GM12878 (cell line): ENCODE results near the gene GPBAR1. TPM values are rescaled to one million over a fixed set of nuclear protein-coding genes. Genes with fewer than 3 reads are reported as not detected.
A peak's percentile ranks its signal among the peaks of the same experiment; 100 is the strongest.

ENCODE experiments used
- BMI1 ChIP-seq: fragments of 450-650 bp; IDR thresholded peaks from 2 replicates; pipeline ENCODE4 v1.6.1; 2016; ENCODE audit warnings: mild to moderate bottlenecking, moderate library complexity, borderline replicate concordance
- BRCA1 ChIP-seq: IDR thresholded peaks from 2 replicates; pipeline ENCODE4 v1.6.1; 2011; ENCODE audit warnings: low read depth, low read length, improper control_type of control experiment
- CEBPB ChIP-seq, 2 experiments: fragments of 150-350 bp in 1 of 2; IDR thresholded peaks; 2 replicates each; pipeline ENCODE4 v1.6.1; 2012 to 2014; ENCODE audit warnings: low read depth in 2 of 2, low read length in 2 of 2, borderline replicate concordance in 1 of 2, inconsistent platforms in 1 of 2
- CREM ChIP-seq: IDR thresholded peaks from 2 replicates; pipeline ENCODE4 v1.6.1; 2014; ENCODE audit warnings: antibody characterized with exemption, low read depth
- ETV6 ChIP-seq, 2 experiments: fragments of 450-650 bp in 1 of 2; IDR thresholded peaks in 1 of 2; conservative IDR thresholded peaks in 1 of 2; 2 replicates each; pipeline ENCODE4 v1.6.1; 2014; ENCODE audit warnings: antibody characterized with exemption in 1 of 2, borderline replicate concordance in 1 of 2, low read depth in 1 of 2, mild to moderate bottlenecking in 1 of 2, moderate library complexity in 1 of 2
- EZH2 ChIP-seq: IDR thresholded peaks from 2 replicates; pipeline ENCODE4 v1.6.1; 2012; ENCODE audit warnings: low read depth, mild to moderate bottlenecking, control low read depth, inconsistent platforms, low read length, borderline replicate concordance; ENCODE audit not compliant: control insufficient read depth
- IKZF1 ChIP-seq: fragments of 450-650 bp; conservative IDR thresholded peaks from 2 replicates; pipeline ENCODE4 v1.6.1; 2017; ENCODE audit warnings: antibody characterized with exemption, mild to moderate bottlenecking
- IKZF2 ChIP-seq, 2 experiments: fragments of 450-650 bp; IDR thresholded peaks; 2 replicates each; pipeline ENCODE4 v1.6.1; 2017; ENCODE audit warnings: mild to moderate bottlenecking in 2 of 2, moderate library complexity in 2 of 2
- JUND ChIP-seq: IDR thresholded peaks from 2 replicates; pipeline ENCODE4 v1.6.1; 2012; ENCODE audit warnings: low read depth, mild to moderate bottlenecking, low read length, improper control_type of control experiment, moderate library complexity
- MEF2A ChIP-seq: IDR thresholded peaks from 2 replicates; pipeline ENCODE4 v1.6.1; 2011; ENCODE audit warnings: low read depth, mild to moderate bottlenecking, low read length, moderate library complexity; ENCODE audit not compliant: insufficient read depth
- NR2C2 ChIP-seq: IDR thresholded peaks from 2 replicates; pipeline ENCODE4 v1.6.1; 2011; ENCODE audit warnings: borderline replicate concordance, low read depth; ENCODE audit not compliant: control insufficient read depth, insufficient read length
- POLR2AphosphoS5 ChIP-seq: IDR thresholded peaks from 2 replicates; pipeline ENCODE4 v1.6.1; 2011; ENCODE audit warnings: mild to moderate bottlenecking, low read length, inconsistent platforms
- RB1 ChIP-seq: fragments of 450-650 bp; formaldehyde crosslinking; IDR thresholded peaks from 2 replicates; pipeline ENCODE4 v1.6.1; 2017; ENCODE audit warnings: mild to moderate bottlenecking, borderline replicate concordance
- RELA ChIP-seq: fragments of 450-650 bp; IDR thresholded peaks from 2 replicates; pipeline ENCODE4 v1.8.0; 2014; ENCODE audit warnings: borderline replicate concordance; ENCODE audit not compliant: partially characterized antibody
- SP1 ChIP-seq: IDR thresholded peaks from one replicate; pipeline ENCODE4 v1.6.1; 2011; ENCODE audit warnings: low read depth, low read length
- STAT3 ChIP-seq: IDR thresholded peaks from 2 replicates; pipeline ENCODE4 v1.6.1; 2011; ENCODE audit warnings: low read depth, low read length, improper control_type of control experiment
- TBL1XR1 ChIP-seq: IDR thresholded peaks from 2 replicates; pipeline ENCODE4 v1.6.1; 2012; ENCODE audit warnings: low read depth, low read length, improper control_type of control experiment
- YY1 ChIP-seq: IDR thresholded peaks from 2 replicates; pipeline ENCODE4 v1.6.1; 2011; ENCODE audit warnings: low read depth, mild to moderate bottlenecking, low read length
- ZNF217 ChIP-seq: fragments of 450-650 bp; IDR thresholded peaks from 2 replicates; pipeline ENCODE4 v1.6.1; 2017; ENCODE audit warnings: antibody characterized with exemption, mild to moderate bottlenecking
- ZSCAN29 ChIP-seq: fragments of 450-650 bp; IDR thresholded peaks from 2 replicates; pipeline ENCODE4 v1.6.1; 2017; ENCODE audit warnings: mild to moderate bottlenecking, moderate library complexity
- polyA plus RNA-seq, 11 experiments: library from polyadenylated mRNA; depleted of rRNA in 4 of 11; unstranded in 6 of 11; stranded (reverse) in 5 of 11; fragments of >200 nt; fragmentation: Nextera tagmentation in 4 of 11; fragmentation: Illumina TruSeq in 1 of 11; extraction: Ambion mirVana in 4 of 11; extraction: Trizol in 1 of 11; gene quantifications; 1 replicate in 1 of 11; 2 replicates in 10 of 11; pipeline versions ENCODE4 v1.2.1 to v1.2.3, GENCODE V29; 2011 to 2016; ENCODE audit warnings: inconsistent platforms in 2 of 11, missing spikeins in 2 of 11, low read depth in 1 of 11
- total RNA-seq, 4 experiments: library from RNA; depleted of rRNA in 3 of 4; stranded (reverse); fragments of >200 nt in 3 of 4; fragmentation: Illumina TruSeq in 1 of 4; extraction: Trizol in 1 of 4; gene quantifications; 2 replicates each; pipeline versions ENCODE4 v1.2.1 to v1.2.3, GENCODE V29; 2013 to 2021
- TF ChIP-seq, protein P1 (sequence below): fragments of 450-650 bp; IDR thresholded peaks from 2 replicates; pipeline ENCODE4 v1.6.1; 2018; ENCODE audit warnings: mild to moderate bottlenecking, low read depth, moderate library complexity; ENCODE audit not compliant: partially characterized antibody
- TF ChIP-seq, protein P2 (sequence below): fragments of 450-650 bp; IDR thresholded peaks from 2 replicates; pipeline ENCODE4 v1.6.1; 2014; ENCODE audit warnings: mild to moderate bottlenecking
- TF ChIP-seq, protein P3 (sequence below): fragments of 450-650 bp; IDR thresholded peaks from 2 replicates; pipeline ENCODE4 v1.6.1; 2017; ENCODE audit warnings: antibody characterized with exemption, mild to moderate bottlenecking, moderate library complexity

Gene GPBAR1
- total and polyA plus RNA-seq, 10 of the 15 experiments (the other 5 are each of a cell fraction or from before 2014, with no cell fraction given): 0.03 to 0.36 (median 0.11) TPM; not detected in 3

DNA sequence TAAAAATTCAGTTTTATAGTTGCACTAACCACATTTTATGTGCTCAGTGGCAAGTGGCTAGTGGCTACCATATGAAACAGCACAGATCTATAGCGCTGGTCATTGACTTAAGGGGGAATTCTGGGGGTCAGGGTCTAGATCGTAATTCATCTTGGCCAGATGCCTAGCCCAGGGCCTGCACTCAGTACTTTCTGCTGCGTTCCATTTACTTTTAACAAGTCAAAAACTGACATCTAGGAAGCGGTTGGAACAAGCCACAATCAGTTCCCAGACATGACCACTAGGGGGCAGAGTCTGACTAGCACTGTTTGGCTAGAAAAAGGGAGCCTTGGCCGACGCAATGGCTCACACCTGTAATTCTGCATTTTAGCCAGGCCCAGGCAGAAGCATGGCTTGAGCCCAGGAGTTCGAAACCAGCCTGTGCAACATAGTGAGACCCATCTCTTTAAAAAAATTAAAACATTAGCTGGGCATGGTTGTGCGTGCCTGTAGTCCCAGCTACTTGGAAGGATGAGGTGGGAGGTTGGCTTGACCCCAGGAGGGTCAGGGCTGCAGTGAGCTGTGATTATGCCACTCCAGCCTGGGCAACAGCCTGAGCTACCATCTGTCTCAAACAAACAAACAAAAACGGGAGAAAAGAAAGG lies 40.5 kb downstream of the GPBAR1 start (continued):
- peak; percentile 70 for TF ChIP-seq YY1
- TF ChIP-seq POLR2AphosphoS5: no peak
- TF ChIP-seq ZNF217: peak; percentile 95
- TF ChIP-seq IKZF1: peak; percentile 34; the same call in 1 of the 2 replicates
- TF ChIP-seq, protein P1, sequence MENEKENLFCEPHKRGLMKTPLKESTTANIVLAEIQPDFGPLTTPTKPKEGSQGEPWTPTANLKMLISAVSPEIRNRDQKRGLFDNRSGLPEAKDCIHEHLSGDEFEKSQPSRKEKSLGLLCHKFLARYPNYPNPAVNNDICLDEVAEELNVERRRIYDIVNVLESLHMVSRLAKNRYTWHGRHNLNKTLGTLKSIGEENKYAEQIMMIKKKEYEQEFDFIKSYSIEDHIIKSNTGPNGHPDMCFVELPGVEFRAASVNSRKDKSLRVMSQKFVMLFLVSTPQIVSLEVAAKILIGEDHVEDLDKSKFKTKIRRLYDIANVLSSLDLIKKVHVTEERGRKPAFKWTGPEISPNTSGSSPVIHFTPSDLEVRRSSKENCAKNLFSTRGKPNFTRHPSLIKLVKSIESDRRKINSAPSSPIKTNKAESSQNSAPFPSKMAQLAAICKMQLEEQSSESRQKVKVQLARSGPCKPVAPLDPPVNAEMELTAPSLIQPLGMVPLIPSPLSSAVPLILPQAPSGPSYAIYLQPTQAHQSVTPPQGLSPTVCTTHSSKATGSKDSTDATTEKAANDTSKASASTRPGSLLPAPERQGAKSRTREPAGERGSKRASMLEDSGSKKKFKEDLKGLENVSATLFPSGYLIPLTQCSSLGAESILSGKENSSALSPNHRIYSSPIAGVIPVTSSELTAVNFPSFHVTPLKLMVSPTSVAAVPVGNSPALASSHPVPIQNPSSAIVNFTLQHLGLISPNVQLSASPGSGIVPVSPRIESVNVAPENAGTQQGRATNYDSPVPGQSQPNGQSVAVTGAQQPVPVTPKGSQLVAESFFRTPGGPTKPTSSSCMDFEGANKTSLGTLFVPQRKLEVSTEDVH: no peak
- TF ChIP-seq ZSCAN29: no peak
- TF ChIP-seq RELA: no peak
- no peak for TF ChIP-seq SP1
- 0 out of 2 replicates have a peak, but pooled peaks have one; percentile 52 for TF ChIP-seq RB1
- 0 out of 2 replicates have a peak, but pooled peaks have one; percentile 16 for TF ChIP-seq MEF2A
- TF ChIP-seq JUND: no peak
- no peak for TF ChIP-seq BMI1
- TF ChIP-seq, protein P2, sequence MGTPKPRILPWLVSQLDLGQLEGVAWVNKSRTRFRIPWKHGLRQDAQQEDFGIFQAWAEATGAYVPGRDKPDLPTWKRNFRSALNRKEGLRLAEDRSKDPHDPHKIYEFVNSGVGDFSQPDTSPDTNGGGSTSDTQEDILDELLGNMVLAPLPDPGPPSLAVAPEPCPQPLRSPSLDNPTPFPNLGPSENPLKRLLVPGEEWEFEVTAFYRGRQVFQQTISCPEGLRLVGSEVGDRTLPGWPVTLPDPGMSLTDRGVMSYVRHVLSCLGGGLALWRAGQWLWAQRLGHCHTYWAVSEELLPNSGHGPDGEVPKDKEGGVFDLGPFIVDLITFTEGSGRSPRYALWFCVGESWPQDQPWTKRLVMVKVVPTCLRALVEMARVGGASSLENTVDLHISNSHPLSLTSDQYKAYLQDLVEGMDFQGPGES: no peak
- no peak for TF ChIP-seq ETV6 (conservative IDR thresholded peaks at IDR 0.05 in 1 of 2, IDR thresholded peaks at IDR 0.05 in 1 of 2; ENCODE audit: borderline replicate concordance in 1 of 2, low read depth in 1 of 2)
- TF ChIP-seq, protein P3, sequence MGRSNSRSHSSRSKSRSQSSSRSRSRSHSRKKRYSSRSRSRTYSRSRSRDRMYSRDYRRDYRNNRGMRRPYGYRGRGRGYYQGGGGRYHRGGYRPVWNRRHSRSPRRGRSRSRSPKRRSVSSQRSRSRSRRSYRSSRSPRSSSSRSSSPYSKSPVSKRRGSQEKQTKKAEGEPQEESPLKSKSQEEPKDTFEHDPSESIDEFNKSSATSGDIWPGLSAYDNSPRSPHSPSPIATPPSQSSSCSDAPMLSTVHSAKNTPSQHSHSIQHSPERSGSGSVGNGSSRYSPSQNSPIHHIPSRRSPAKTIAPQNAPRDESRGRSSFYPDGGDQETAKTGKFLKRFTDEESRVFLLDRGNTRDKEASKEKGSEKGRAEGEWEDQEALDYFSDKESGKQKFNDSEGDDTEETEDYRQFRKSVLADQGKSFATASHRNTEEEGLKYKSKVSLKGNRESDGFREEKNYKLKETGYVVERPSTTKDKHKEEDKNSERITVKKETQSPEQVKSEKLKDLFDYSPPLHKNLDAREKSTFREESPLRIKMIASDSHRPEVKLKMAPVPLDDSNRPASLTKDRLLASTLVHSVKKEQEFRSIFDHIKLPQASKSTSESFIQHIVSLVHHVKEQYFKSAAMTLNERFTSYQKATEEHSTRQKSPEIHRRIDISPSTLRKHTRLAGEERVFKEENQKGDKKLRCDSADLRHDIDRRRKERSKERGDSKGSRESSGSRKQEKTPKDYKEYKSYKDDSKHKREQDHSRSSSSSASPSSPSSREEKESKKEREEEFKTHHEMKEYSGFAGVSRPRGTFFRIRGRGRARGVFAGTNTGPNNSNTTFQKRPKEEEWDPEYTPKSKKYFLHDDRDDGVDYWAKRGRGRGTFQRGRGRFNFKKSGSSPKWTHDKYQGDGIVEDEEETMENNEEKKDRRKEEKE: no peak
- no peak for TF ChIP-seq CEBPB (IDR thresholded peaks at IDR 0.05; ENCODE audit: borderline replicate concordance in 1 of 2, low read depth in 2 of 2, low read length in 2 of 2)
- TF ChIP-seq EZH2: no peak
- TF ChIP-seq BRCA1: no peak
- no peak for TF ChIP-seq NR2C2
- no peak for TF ChIP-seq STAT3
- TF ChIP-seq TBL1XR1: no peak
- TF ChIP-seq CREM: no peak
- no peak for TF ChIP-seq IKZF2 (IDR thresholded peaks at IDR 0.05)
